ENCODE data around the gene FTCD.

DNA sequence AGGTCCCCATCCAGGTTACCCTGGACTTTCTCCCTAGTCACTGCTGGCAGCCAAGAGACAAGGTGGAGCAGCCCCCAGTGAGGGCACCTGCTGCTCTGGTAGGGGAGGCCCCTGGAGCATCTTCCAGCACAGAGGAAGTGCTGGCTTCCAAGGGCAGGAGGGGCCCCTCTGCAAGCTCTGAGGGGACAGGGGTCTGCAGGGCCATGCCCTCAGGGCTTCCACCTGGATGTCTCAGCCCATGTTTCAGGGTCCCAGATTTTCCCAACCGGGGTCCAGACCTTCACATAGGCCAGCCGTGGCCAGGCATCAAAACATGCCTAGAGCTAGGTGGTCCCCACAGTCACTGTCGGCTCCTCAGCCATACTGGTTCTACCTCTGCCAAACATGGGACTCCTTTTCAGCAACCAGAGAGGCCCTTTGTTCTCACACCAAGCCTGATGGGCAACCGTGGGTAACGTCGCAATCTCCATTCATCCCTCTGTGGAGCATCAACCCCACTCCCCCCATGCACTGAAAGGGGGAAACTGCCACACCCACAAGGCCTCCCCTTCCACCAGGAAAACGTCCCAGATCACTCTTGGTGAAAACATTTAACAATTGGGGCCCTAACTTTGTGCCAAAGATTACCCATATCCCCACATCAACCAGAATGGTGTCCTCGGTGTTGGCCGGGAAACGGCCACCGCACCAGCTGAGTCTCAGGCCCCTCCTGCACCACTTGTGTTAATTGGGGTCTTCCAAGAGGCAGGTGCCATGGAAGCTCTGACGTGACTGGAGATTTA, 59.4 kb downstream of the FTCD start:
- TF ChIP-seq CTCF (IDR thresholded peaks at IDR 0.05; ENCODE audit: extremely low read depth in 1 of 2, insufficient read depth in 1 of 2, low read depth in 1 of 2, low read length in 2 of 2) (no peak), EZH2 (IDR thresholded peaks at IDR 0.05; ENCODE audit: borderline replicate concordance, low read depth, low read length, severe bottlenecking) (no peak)

All from endothelial cell of umbilical vein (primary cell).